IPS DF 6.9 (cell line): ENCODE measurements around the gene AGPS.

ENCODE experiments used
- DNase-seq: peaks from one replicate; pipeline ENCODE4 v3.0.0-alpha.2; 2013; ENCODE audit warnings: low read depth, low spot score
- H3K27ac ChIP-seq: one replicate; pipeline ENCODE4 v1.5.1; 2013; ENCODE audit warnings: low read length, control low read depth
- H3K27me3 ChIP-seq: 2 replicates; pipeline ENCODE4 v1.6.1; 2013; ENCODE audit warnings: mild to moderate bottlenecking, low read length; ENCODE audit not compliant: control insufficient read depth, insufficient read depth
- H3K36me3 ChIP-seq: 2 replicates; pipeline ENCODE4 v1.6.1; 2013; ENCODE audit warnings: low read length; ENCODE audit not compliant: control insufficient read depth, insufficient read depth
- H3K4me1 ChIP-seq: 2 replicates; pipeline ENCODE4 v1.6.1; 2013; ENCODE audit warnings: low read length; ENCODE audit not compliant: control insufficient read depth, insufficient read depth
- H3K4me3 ChIP-seq: 2 replicates; pipeline ENCODE4 v1.5.1; 2013; ENCODE audit warnings: mild to moderate bottlenecking, low read length
- H3K9me3 ChIP-seq: 2 replicates; pipeline ENCODE4 v1.6.1; 2013; ENCODE audit warnings: low read length, inconsistent platforms; ENCODE audit not compliant: control insufficient read depth, insufficient read depth
- WGBS: extraction: QIAGEN DNeasy Blood & Tissue Kit; methylation state at CpG from one replicate; pipeline ENCODE4 v1.1.7; 2013; ENCODE audit warnings: mixed read lengths, missing lambda C conversion rate; ENCODE audit not compliant: insufficient read length, insufficient coverage; 5-methylcytosine and 5-hydroxymethylcytosine counted together

The AGPS gene

DNA sequence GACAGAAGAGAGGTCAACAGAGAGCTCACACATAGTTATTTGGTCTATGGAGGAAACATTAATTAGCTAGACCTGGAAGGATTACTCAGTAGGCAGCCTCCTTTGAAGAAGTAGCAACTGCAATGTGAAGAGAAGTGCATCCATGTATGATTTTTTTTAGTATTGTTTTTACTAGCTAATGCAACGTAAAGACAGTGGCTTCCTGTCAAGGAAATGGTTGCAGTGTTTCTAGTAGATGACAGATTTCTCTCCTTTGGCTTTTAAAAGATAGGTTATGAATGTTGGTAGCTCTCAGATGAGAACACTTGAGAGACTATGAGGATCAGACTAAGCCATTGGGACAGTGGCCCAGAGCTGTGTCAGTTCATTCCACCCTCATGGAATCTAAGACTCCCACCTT, 175.8 kb downstream of the AGPS start:
- Histone ChIP-seq H3K9me3 (no peaks in the 10 kb centered on the region), H3K4me1 (no peaks in the 10 kb centered on the region), H3K4me3 (no peak overlapping the region), H3K36me3 (no peaks in the 10 kb centered on the region), H3K27ac (no peak overlapping the region), H3K27me3 (no peaks in the 10 kb centered on the region)
- WGBS: no CpG with 5 or more reads among the region's 1 CpG
- no peak for DNase-seq

DNA sequence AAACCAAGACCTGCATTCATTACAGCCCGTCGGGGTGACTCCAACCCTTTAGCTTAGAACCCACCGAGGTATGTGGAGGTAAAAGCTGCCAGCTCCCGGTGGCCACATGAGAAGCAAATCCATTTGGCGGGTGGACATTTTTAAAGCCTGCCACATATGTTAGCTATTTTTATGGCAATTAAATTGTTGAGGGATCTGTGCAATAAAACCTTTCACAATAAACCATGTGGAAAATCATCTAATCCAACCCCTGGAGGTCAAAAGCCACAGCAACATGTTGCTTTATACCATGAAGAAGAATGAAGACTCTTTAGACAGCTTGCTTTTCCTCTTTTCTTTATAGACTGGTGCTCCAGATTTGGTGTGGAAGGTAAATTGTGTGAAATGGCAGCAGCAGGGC, 176.3 kb downstream of the AGPS start:
- no peak overlapping the region for H3K4me3 ChIP-seq
- no peak overlapping the region for H3K27ac ChIP-seq
- no CpG with 5 or more reads among the region's 5 CpGs for WGBS
- H3K27me3 ChIP-seq: no peaks in the 10 kb centered on the region
- H3K4me1 ChIP-seq: no peaks in the 10 kb centered on the region
- DNase-seq: no peak
- H3K36me3 ChIP-seq: no peaks in the 10 kb centered on the region
- H3K9me3 ChIP-seq: no peaks in the 10 kb centered on the region

DNA sequence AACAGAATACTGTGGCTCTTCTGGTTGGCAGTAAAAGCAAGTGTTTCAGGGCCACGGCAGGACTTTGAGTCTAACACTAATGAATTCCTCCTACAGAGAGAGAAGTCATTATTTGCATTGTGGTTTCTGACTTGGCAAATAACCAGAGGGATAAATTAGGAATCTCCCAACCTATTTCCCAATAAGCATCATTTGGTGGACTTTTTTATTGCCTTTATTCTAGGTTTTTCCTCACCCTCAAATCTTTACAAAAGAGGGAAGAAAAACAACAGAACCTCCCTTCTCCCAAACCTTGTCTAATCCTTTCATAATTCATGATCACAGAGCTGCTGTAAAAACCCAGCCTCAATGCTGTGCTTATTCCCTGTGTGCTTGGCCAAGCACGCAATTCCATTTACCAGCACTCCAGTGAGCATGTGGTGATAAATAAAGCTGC, 179.7 kb downstream of the AGPS start:
- no peaks in the 10 kb centered on the region for H3K9me3 ChIP-seq
- H3K4me3 ChIP-seq: no peak overlapping the region
- no peaks in the 10 kb centered on the region for H3K27me3 ChIP-seq
- no CpG with 5 or more reads among the region's 2 CpGs for WGBS
- DNase-seq: no peak
- H3K36me3 ChIP-seq: no peaks in the 10 kb centered on the region
- H3K27ac ChIP-seq: no peak overlapping the region
- no peaks in the 10 kb centered on the region for H3K4me1 ChIP-seq

GRCh38 chr2:177573120-177573519, 180.5 kb downstream of the AGPS start:
- H3K9me3 ChIP-seq: no peaks in the 10 kb centered on the region
- no peak for DNase-seq
- no peaks in the 10 kb centered on the region for H3K4me1 ChIP-seq
- H3K27ac ChIP-seq: no peak overlapping the region
- H3K4me3 ChIP-seq: no peak overlapping the region
- no peaks in the 10 kb centered on the region for H3K27me3 ChIP-seq
- H3K36me3 ChIP-seq: no peaks in the 10 kb centered on the region
- WGBS: no CpG with 5 or more reads among the region's 3 CpGs

GRCh38 chr2:177574356-177574755, 181.8 kb downstream of the AGPS start:
- H3K36me3 ChIP-seq: no peaks in the 10 kb centered on the region
- H3K9me3 ChIP-seq: no peaks in the 10 kb centered on the region
- no peaks in the 10 kb centered on the region for H3K27me3 ChIP-seq
- no peaks in the 10 kb centered on the region for H3K4me1 ChIP-seq
- no CpG with 5 or more reads among the region's 7 CpGs for WGBS
- H3K4me3 ChIP-seq: no peak overlapping the region
- H3K27ac ChIP-seq: no peak overlapping the region
- no peak for DNase-seq

DNA sequence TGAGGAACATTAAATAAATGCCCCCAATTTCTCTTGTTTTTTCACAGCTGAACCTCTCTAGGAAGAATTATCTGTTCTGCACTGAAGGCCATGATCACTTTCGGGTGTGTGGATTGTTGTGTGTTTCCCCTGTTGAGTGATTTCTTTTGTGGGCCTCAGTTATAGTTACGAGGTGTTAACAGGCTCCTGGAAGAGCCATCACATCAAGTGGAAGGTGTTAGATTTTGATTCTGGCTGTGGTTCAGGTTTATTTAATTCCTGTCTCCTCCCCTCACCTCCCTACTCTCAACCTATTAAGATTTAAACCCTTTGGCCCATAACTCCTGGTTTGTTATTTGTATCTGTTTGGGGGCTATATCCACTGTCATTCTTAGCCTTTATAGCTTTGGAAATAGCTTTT, 182.8 kb downstream of the AGPS start:
- WGBS: no CpG with 5 or more reads among the region's 2 CpGs
- Histone ChIP-seq H3K36me3 (no peaks in the 10 kb centered on the region), H3K9me3 (no peaks in the 10 kb centered on the region), H3K4me3 (no peak overlapping the region), H3K27me3 (no peaks in the 10 kb centered on the region), H3K27ac (no peak overlapping the region), H3K4me1 (no peaks in the 10 kb centered on the region)
- DNase-seq: no peak

GRCh38 chr2:177577075-177577474, 184.5 kb downstream of the AGPS start:
- Histone ChIP-seq H3K27ac (no peak overlapping the region), H3K36me3 (no peaks in the 10 kb centered on the region), H3K4me1 (no peaks in the 10 kb centered on the region), H3K9me3 (no peaks in the 10 kb centered on the region), H3K4me3 (no peak overlapping the region), H3K27me3 (no peaks in the 10 kb centered on the region)
- no CpG with 5 or more reads among the region's 1 CpG for WGBS
- no peak for DNase-seq

- no peaks in the 10 kb centered on the region for H3K9me3 ChIP-seq
- H3K4me3 ChIP-seq: no peak overlapping the region
- no CpG with 5 or more reads among the region's 3 CpGs for WGBS
- no peaks in the 10 kb centered on the region for H3K27me3 ChIP-seq
- H3K27ac ChIP-seq: no peak overlapping the region
- DNase-seq: no peak
- H3K4me1 ChIP-seq: no peaks in the 10 kb centered on the region
- H3K36me3 ChIP-seq: no peaks in the 10 kb centered on the region
Measured at GRCh38 chr2:177578454-177578853, 185.9 kb downstream of the AGPS start.

GRCh38 chr2:177579486-177580036, 187.0 kb downstream of the AGPS start:
- Histone ChIP-seq H3K27ac (no peak overlapping the region), H3K27me3 (no peaks in the 10 kb centered on the region), H3K4me3 (no peak overlapping the region), H3K9me3 (no peaks in the 10 kb centered on the region), H3K36me3 (no peaks in the 10 kb centered on the region), H3K4me1 (no peaks in the 10 kb centered on the region)
- no CpG with 5 or more reads among the region's 3 CpGs for WGBS
- no peak for DNase-seq

DNA sequence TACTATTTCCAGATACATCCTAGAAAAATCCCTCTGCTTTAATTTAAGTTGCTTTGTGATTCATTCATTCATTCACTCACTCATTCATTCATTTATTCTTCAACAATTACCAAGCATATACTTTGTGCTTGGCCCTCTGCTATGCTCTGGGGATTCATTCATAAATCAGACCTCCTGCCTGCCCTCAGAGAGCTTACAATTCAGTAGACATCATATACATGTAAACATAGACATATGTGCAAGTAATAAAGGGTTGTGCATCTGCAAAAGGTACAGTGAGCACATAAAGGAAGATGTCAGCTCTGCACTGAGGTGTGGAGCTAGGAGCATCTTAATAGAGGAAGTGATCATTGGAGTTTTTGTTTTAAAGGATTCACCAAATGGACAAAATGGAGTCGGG, 189.4 kb downstream of the AGPS start:
- H3K27me3 ChIP-seq: no peaks in the 10 kb centered on the region
- no peak overlapping the region for H3K4me3 ChIP-seq
- WGBS: no CpG with 5 or more reads among the region's 1 CpG
- no peak for DNase-seq
- H3K27ac ChIP-seq: no peak overlapping the region
- no peaks in the 10 kb centered on the region for H3K36me3 ChIP-seq
- no peaks in the 10 kb centered on the region for H3K4me1 ChIP-seq
- H3K9me3 ChIP-seq: no peaks in the 10 kb centered on the region

GRCh38 chr2:177584030-177584692, 191.6 kb downstream of the AGPS start:
- Histone ChIP-seq H3K4me1 (no peaks in the 10 kb centered on the region), H3K27ac (no peak overlapping the region), H3K27me3 (no peaks in the 10 kb centered on the region), H3K4me3 (no peak overlapping the region), H3K36me3 (no peaks in the 10 kb centered on the region), H3K9me3 (no peaks in the 10 kb centered on the region)
- no CpG with 5 or more reads among the region's 6 CpGs for WGBS
- DNase-seq: no peak
